Omental fat pad (tissue), 4 donors: ENCODE data around the gene GTSE1. TPM values are rescaled to one million over a fixed set of nuclear protein-coding genes. Genes with fewer than 3 reads are reported as not detected.

Experiments
- ATAC-seq: fragments of 150-250 bp; one replicate; pipeline ENCODE4 v1.9.1; 2016; ENCODE audit warnings: mild to moderate bottlenecking, moderate library complexity; ENCODE audit not compliant: low FRiP score
- DNase-seq: peaks from one replicate; pipeline ENCODE4 v3.0.0-alpha.2; 2019; ENCODE audit warnings: low spot score
- total RNA-seq, 4 donors: library from RNA; depleted of rRNA; stranded (reverse); fragments of >200 nt; gene quantifications; one replicate each; pipeline ENCODE4 v1.1.0, GENCODE V29; 2016
- TF ChIP-seq, protein P1 (sequence below), 3 donors: fragments of 450-650 bp; IDR thresholded peaks; one replicate each; pipeline ENCODE4 v1.5.1; 2016 to 2017; ENCODE audit warnings: antibody characterized with exemption in 3 of 3, mild to moderate bottlenecking in 3 of 3, moderate library complexity in 2 of 3

The GTSE1 gene
- total RNA-seq, 4 donors from 2014 or later = 1.1 to 2.5 (median 1.3) TPM; not detected in 1

DNA sequence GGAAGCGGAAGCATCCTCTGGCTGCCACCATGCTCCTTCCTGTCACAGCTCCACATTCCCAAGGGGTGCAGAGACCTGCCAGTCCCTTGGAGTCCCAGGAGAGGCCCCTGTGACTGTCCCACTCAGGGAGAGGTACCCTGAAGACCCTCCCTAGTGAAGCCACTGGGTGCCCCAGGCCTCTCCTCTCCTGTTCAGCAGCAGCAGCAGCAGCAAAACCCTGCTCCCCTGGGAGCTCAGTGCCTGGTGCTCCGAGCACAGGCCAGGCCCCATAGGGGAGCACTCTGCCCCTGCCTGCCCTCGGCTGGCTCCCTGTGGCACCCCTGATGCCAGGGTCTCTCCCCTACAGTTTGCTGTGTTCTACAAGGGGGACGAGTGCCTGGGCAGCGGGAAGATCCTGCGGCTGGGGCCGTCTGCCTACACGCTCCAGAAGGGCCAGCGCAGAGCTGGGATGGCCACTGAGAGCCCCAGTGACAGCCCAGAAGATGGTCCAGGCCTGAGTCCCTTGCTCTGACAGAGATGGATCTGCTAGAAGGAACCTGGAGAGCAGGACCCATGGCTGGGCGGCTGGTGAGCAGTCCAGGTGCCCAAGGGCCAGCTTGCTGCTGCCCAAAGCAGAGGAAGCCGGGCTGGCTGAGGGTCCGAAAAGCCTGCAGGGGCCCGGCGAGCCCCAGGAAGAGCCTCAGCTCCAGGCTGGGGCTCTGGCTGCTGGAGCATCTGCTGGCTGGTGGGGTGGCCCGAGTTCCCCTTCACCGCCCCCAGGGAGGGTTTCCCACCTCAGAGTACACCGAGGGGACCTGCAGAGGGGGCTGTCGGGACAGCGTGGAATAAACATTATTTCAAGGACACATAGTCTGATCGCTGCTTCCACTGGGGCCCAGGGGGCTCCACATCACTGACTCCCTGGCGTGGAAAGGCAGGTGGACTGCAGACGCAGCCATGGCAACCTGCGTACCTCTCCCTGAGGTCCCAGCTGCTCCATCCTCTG, 60.1 kb downstream of the GTSE1 start:
- no peak for DNase-seq
- no peak for ATAC-seq
- TF ChIP-seq, protein P1, sequence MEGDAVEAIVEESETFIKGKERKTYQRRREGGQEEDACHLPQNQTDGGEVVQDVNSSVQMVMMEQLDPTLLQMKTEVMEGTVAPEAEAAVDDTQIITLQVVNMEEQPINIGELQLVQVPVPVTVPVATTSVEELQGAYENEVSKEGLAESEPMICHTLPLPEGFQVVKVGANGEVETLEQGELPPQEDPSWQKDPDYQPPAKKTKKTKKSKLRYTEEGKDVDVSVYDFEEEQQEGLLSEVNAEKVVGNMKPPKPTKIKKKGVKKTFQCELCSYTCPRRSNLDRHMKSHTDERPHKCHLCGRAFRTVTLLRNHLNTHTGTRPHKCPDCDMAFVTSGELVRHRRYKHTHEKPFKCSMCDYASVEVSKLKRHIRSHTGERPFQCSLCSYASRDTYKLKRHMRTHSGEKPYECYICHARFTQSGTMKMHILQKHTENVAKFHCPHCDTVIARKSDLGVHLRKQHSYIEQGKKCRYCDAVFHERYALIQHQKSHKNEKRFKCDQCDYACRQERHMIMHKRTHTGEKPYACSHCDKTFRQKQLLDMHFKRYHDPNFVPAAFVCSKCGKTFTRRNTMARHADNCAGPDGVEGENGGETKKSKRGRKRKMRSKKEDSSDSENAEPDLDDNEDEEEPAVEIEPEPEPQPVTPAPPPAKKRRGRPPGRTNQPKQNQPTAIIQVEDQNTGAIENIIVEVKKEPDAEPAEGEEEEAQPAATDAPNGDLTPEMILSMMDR (IDR thresholded peaks at IDR 0.05) = no peak

DNA sequence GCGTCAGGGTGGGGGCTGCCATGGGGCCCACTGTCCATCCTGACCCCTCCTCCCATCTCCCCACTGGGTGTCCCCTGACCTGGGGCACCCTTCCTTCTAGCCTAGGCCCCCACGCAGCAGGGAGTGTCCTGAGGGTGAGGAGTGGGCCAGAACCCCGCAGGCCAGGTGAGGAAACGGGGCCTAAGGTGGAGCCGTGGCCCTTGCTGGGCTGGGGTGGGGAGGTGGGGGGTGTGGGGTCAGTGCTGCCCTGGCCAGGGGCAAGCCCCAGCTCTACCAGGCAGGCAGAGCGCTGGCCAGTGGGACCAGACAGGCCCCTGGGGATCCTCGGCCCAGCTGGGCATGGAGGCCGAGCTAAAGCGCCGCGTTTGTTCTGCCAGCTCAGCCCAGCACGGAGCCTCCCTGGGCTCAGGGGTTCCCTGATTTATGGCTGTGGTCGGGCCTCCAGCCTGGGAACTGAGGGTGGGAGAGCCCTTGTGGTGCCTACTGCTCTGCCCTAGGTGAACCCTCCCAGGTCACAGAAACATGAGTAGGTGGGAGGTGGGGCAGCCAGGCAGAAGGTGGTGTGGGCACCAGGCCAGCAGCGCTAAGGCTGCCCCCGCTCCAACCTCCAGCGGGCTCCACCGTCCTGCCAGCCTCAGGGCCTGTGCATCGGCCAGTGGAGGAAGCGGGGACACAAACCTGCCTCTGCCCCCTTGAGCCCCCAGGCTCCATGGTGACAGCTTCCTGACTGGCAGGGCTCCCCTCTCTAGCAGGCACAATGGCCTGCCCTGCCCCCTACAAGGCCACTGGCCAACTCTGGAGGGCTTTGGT, 61.2 kb downstream of the GTSE1 start:
- no peak for ATAC-seq
- DNase-seq = no peak
- TF ChIP-seq, protein P1 (IDR thresholded peaks at IDR 0.05) = no peak

DNA sequence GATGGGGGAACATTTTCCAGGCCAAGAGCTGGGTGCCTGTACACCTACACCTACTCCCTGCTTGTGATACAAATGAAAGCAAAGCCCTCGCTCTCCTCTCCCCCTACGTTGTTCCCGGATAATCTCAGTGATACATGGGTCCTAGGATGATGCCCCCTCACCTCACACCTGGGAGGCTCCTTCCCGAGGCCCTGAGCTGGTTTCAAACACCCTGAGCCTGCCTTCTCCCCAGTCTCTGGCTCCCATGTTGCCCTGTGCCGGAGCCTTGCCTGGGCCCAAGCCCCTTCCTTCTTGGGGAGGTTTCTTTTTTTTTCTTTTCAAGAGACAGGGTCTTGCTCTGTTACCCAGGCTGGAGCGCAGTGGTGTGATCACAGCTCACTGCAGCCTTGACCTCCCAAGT, 62.1 kb downstream of the GTSE1 start:
- DNase-seq = no peak
- no peak for ATAC-seq
- TF ChIP-seq, protein P1 (IDR thresholded peaks at IDR 0.05) = no peak

DNA sequence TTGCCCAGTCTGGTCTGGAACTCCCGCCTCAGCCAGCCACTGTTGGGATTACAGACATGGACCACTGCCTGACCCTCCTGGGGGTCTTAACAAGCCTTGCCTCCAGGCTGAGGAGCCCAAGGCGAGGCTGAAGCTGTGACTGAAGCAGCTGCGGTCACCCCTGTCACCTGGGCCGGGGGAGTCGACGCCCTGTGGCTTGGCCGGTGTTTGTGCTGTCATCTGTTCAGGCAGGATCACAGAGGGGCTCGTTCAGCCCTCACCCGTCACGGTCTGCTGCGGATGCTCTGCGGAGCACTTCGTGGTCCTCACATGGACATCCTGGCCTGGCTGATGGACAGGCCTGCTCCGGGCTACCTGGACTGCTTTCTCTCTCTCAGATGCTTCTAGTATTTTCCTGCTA, 62.7 kb downstream of the GTSE1 start:
- no peak for DNase-seq
- no peak for ATAC-seq
- TF ChIP-seq, protein P1 (IDR thresholded peaks at IDR 0.05) = no peak

DNA sequence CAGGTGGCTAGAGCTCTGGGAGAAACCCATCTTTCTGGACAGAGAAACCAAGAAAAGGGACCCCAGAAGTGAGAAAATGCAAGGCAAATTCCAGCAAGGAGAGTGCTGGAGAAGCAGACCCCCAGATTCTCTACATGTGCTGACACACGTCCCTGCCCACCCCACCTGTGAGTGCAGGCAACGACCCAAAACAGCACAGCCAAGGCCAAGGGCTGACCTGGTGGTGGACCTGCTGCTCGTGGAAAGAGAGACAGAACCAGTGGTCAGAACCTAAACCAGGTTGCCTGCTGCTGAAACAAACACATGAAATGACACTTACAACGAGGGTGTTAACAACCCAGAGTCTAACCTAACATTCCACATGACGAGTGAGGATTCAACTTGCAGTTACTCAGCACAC, 63.4 kb downstream of the GTSE1 start:
- TF ChIP-seq, protein P1 (IDR thresholded peaks at IDR 0.05) = no peak
- DNase-seq = no peak
- ATAC-seq = no peak

DNA sequence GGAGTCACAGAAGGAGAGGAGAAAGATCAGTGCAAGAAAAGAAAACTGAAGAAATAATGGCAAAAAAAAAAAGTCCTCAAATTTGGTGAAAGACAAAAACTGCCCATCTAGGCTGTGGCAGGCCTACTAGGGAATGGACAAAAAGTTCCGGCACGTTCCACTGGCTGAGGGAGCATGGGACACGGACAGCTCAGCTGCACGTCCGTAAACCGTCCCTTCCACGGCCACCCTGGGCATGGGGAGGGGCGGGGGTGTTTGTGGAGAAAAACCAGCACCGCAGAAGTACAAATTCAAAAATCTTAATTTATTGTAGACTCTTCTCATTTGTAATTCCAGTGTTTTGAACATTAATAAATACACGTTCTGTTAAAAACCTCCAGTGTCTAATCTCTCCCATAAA, 64.2 kb downstream of the GTSE1 start:
- TF ChIP-seq, protein P1 (IDR thresholded peaks at IDR 0.05) = no peak
- DNase-seq (no peak), ATAC-seq (no peak)
